Activated T-cell treated with anti-CD3 and anti-CD28 coated beads, Interleukin-2, amount 50 U/mL, for 72 hours (primary cell): ENCODE results near the gene DAP. TPM values are rescaled to one million over a fixed set of nuclear protein-coding genes. Genes with fewer than 3 reads are reported as not detected.

ENCODE experiments used
- ATAC-seq, 2 donors: fragments of 150-1000 bp; cut with Tn5 transposase; replicated peaks in 1 of 2; 2 replicates each; pipeline ENCODE4 v1.10.0; 2021; ENCODE audit warnings: moderate library complexity in 2 of 2, mild to moderate bottlenecking in 1 of 2
- DNase-seq, 2 donors: peaks; one replicate each; pipeline ENCODE4 v3.0.0; 2021 to 2022; ENCODE audit warnings: mixed read lengths in 1 of 2
- H3K27ac Mint-ChIP-seq: one replicate; pipeline ENCODE4 v1.8.0; 2022; ENCODE audit warnings: mild to moderate bottlenecking, moderate library complexity, mixed read lengths
- H3K27me3 Mint-ChIP-seq: one replicate; pipeline ENCODE4 v1.8.0; 2022; ENCODE audit warnings: low read depth, mixed read lengths
- H3K36me3 Mint-ChIP-seq, 2 donors: one replicate each; pipeline ENCODE4 v1.8.0; 2022; ENCODE audit warnings: mixed read lengths in 2 of 2, mild to moderate bottlenecking in 1 of 2; ENCODE audit not compliant: insufficient read depth in 2 of 2
- H3K4me1 Mint-ChIP-seq: one replicate; pipeline ENCODE4 v1.8.0; 2022; ENCODE audit warnings: low read depth, mixed read lengths
- H3K4me3 Mint-ChIP-seq, 2 donors: one replicate each; pipeline ENCODE4 v1.8.0; 2022; ENCODE audit warnings: mild to moderate bottlenecking in 2 of 2, mixed read lengths in 2 of 2, moderate library complexity in 2 of 2
- H3K9me3 Mint-ChIP-seq, 2 donors: one replicate each; pipeline ENCODE4 v1.8.0; 2022; ENCODE audit warnings: mixed read lengths in 2 of 2
- total RNA-seq, 2 donors: library from RNA; stranded (reverse); gene quantifications; one replicate each; pipeline ENCODE4 v1.2.3, GENCODE V29; 2022

Gene DAP
- total RNA-seq, 2 donors from 2014 or later: 55.9 to 61.6 TPM

DNA sequence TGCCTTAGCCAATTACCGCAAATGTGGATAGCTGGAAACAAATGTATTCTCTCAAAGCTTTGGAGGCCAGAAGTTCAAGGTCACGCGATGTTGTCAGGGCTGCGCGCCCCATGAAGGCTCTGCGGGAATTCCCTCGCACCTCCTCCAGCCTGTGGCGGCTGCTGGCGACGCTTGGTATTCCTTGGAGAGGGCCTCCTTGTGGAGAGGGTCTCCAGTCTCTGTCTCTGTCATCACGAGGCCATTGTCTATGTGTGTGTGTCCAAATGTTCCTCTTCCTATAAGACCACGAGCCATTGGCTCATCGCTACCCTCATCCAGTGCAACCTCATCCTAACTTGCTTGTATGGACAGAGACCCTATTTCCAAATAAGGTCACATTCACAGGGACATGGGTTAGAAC, 99.6 kb downstream of the DAP start:
- no peak overlapping the region for H3K4me3 Mint-ChIP-seq
- ATAC-seq: no peak
- H3K27me3 Mint-ChIP-seq: no peaks in the 10 kb centered on the region
- H3K4me1 Mint-ChIP-seq: no peaks in the 10 kb centered on the region
- H3K36me3 Mint-ChIP-seq: no peaks in the 10 kb centered on the region
- DNase-seq: no peak
- H3K9me3 Mint-ChIP-seq: no peaks in the 10 kb centered on the region
- no peak overlapping the region for H3K27ac Mint-ChIP-seq

DNA sequence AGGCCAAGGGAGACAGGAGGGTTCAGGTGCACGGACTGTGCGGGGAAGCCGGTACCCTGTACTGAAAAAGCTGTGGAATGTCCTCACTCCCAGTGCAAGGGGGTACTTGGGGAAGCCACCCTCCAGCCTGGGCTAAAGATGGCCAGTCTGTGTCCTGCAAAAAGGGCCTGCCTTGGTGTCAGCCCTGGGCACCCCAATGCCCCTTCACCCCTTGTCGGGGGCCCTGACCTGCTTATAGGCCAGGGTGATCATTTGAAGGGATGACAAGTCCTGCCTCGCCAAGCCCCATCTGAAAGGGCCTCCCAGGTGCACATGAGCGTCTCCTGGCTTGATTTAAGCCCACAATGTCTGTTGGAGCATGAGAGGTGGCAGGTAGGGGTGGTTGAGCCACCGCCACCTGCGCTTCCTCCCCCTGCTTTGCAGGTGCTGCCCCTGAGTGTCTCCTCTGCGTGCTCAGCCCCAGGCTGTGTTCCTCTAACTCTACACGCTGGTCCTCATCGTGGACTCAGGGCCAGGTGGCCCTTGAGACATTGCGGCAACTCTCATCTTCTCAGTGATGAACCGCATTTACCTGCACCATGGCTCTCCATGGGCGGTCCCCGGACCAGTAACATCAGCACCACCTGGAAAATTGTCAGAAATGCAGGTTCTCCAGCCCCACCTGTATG, 100.2 kb downstream of the DAP start:
- ATAC-seq: peak in 1 of 2 donors; percentile 21

GRCh38 chr5:10660135-10660534, 100.9 kb downstream of the DAP start:
- Mint-ChIP-seq H3K9me3 (no peaks in the 10 kb centered on the region), H3K27ac (no peak overlapping the region), H3K36me3 (no peaks in the 10 kb centered on the region), H3K4me1 (no peaks in the 10 kb centered on the region), H3K4me3 (no peak overlapping the region), H3K27me3 (no peaks in the 10 kb centered on the region)
- DNase-seq: no peak
- no peak for ATAC-seq

More for the DNA sequence above, 100.2 kb downstream of the DAP start:
- Mint-ChIP-seq H3K27me3 (no peaks in the 10 kb centered on the region), H3K9me3 (no peaks in the 10 kb centered on the region), H3K4me3 (no peak overlapping the region), H3K27ac (no peak overlapping the region), H3K36me3 (no peaks in the 10 kb centered on the region), H3K4me1 (no peaks in the 10 kb centered on the region)
- no peak for DNase-seq

DNA sequence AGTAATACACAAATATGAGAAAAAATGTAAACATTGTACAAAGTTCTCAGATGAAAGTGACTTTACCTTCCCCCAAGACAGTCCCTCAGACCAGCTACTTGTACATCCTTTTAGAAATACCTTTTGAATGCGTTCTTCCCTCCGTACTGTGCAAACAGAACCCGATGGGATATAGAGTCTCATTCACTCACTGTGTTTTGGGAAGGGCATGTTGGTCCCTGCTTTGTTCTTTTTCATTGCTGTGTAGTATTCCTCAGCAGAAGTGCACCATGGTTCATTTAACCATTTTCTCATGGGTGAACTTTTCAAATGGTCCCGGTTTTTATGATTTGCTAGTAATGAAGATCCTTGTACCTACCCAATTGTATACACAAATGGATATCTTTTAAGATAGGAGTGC, 102.8 kb downstream of the DAP start:
- H3K4me1 Mint-ChIP-seq: no peaks in the 10 kb centered on the region
- no peaks in the 10 kb centered on the region for H3K9me3 Mint-ChIP-seq
- H3K27me3 Mint-ChIP-seq: no peaks in the 10 kb centered on the region
- ATAC-seq (no peak), DNase-seq (no peak)
- no peaks in the 10 kb centered on the region for H3K36me3 Mint-ChIP-seq
- no peak overlapping the region for H3K27ac Mint-ChIP-seq
- no peak overlapping the region for H3K4me3 Mint-ChIP-seq

DNA sequence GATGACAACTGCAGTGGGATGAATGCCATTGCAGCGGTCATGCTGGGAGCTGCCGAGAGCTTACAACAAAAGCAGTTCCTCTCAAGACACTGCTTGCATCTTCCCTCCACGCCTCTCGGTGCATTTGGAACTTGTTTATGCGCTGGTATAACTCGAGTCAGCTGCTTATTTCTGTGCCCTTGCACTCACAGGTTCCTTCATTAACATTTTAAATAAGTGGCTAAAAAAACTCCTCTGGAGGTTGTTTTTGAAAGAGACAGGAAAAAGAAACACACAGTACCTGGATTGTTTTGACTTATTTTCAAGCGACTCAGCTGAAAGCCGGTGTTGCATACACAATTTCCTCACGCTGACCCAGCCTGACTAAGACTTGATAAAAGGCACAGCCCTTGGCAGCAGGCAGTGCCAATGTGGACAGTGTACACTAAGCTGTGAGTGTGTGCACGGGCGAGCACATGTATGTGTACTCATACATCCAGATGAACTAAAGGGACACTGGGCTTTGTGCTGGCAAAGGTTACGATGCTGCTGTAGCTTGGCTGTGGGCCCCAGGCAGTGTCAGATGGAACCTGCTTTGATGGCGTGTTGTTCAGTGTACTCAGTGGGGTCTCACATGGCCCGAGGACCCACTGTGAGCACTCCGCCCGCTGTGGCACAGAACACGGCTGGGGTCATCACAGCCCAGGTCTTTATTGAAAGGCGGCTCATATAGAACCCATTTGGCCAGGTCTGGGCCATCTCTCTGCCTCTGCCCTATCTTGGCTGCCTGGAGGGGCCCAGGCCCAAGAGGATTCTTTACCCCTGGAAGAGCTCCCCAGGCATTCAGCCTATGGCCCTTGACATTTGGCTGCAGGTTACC, 104.8 kb downstream of the DAP start:
- no peaks in the 10 kb centered on the region for H3K4me1 Mint-ChIP-seq
- ATAC-seq: no peak

DNA sequence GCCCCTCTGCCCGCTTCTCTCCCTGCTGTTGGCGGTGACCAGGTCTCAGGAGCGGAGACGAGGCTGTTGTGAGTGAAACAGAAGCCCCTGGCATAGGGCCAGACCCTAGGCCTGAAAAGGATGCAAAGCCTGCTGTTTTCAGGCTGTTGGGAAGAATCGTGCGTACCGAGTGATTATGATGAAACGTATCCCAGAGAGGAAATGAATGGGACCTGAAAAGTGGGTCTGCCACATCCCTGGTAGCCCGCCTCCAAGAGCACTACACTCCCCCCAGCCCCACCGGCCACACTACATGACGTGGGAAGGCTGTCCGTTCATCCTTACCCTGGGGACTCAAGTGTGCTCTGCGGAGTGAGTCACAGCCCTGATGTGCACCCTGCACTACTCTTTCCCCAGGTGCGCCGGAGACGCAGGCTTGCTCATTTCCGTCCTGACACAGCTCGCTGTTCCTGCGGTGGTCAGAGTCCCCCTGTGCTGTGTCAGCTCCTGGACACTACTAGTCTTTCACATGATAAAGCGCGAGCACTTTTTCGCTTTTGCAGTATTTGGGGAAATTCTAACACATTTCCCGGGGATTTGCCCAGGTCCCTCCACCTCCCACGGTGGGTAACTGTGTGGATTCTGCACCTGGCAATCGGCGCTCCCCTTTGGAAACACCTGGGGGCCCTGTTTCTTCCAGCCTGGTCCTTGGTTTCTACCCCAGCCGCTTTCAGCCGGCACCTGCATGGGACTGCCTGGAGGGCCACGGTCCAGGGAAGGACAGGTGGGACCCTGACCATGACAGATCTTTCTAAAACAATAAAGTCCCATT, 105.7 kb downstream of the DAP start:
- H3K4me1 Mint-ChIP-seq: no peaks in the 10 kb centered on the region
- H3K27ac Mint-ChIP-seq: no peak overlapping the region
- no peaks in the 10 kb centered on the region for H3K9me3 Mint-ChIP-seq
- no peak for DNase-seq
- no peak for ATAC-seq
- H3K4me3 Mint-ChIP-seq: no peak overlapping the region
- H3K36me3 Mint-ChIP-seq: no peaks in the 10 kb centered on the region
- H3K27me3 Mint-ChIP-seq: no peaks in the 10 kb centered on the region

More for the DNA sequence above, 104.8 kb downstream of the DAP start:
- H3K27ac Mint-ChIP-seq: no peak overlapping the region
- H3K36me3 Mint-ChIP-seq: no peaks in the 10 kb centered on the region
- H3K4me3 Mint-ChIP-seq: no peak overlapping the region
- H3K9me3 Mint-ChIP-seq: no peaks in the 10 kb centered on the region
- no peaks in the 10 kb centered on the region for H3K27me3 Mint-ChIP-seq
- DNase-seq: no peak

GRCh38 chr5:10654566-10654965, 106.5 kb downstream of the DAP start:
- DNase-seq: no peak
- no peak overlapping the region for H3K4me3 Mint-ChIP-seq
- no peak for ATAC-seq
- H3K9me3 Mint-ChIP-seq: no peaks in the 10 kb centered on the region
- no peaks in the 10 kb centered on the region for H3K36me3 Mint-ChIP-seq
- no peaks in the 10 kb centered on the region for H3K4me1 Mint-ChIP-seq
- H3K27ac Mint-ChIP-seq: no peak overlapping the region
- H3K27me3 Mint-ChIP-seq: no peaks in the 10 kb centered on the region

DNA sequence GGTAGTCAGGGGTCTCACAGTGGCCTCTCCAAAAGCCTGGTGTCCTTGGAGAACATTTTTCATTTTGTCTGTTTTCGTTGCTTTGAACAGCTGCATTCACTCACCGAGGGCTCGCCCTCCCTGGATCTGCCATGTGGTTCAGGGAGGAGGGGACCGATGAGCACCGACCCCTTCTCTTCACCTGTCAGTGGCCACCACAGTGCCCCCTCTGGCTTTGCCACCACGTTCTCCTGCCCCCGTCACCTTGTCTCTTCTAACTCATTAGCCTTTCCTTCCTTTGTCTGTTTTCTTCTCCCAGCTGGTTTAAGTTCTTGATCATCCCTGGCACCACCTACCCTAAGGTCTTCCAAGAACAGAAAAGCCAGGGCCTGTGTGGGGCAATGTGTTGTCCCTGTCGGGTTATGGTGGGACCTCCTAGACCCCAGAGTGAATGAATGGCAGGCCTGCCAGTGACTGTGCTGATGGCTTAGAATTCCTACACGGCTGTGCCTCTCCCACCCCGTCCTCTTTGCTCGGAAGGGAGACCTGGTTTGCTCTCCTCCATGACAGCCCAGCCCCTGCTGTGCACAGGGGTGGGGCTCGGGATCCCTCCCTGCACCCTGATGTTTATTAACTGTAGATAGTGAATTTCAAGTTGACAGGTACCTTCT, 107.2 kb downstream of the DAP start:
- no peak for ATAC-seq
- Mint-ChIP-seq H3K4me1 (no peaks in the 10 kb centered on the region), H3K27ac (no peak overlapping the region), H3K27me3 (no peaks in the 10 kb centered on the region), H3K4me3 (no peak overlapping the region), H3K36me3 (no peaks in the 10 kb centered on the region), H3K9me3 (no peaks in the 10 kb centered on the region)
- DNase-seq: no peak

- ATAC-seq (no peak), DNase-seq (no peak)
- H3K27me3 Mint-ChIP-seq: no peaks in the 10 kb centered on the region
Observed at GRCh38 chr5:10653043-10653442, 108.0 kb downstream of the DAP start.

DNA sequence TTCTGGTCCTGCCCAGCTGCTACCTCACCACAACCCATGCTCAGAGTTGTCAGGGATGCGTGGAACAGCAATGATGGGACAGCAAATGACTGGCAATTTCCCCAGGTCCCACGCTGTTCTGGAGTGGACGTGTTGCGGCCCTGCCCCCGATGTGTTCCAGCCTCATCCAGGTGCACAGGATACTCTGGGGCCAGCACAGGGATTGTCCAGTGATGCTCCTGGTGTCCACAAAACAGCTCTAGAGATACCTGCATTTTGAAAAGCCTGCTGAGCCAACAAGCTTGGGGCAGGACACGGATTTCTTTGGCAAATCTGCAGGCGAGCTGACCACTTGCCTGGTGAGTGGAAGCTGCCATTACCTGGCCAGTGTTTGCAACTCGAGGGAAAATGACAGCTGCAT, 108.4 kb downstream of the DAP start:
- no peaks in the 10 kb centered on the region for H3K36me3 Mint-ChIP-seq
- ATAC-seq (no peak), DNase-seq (no peak)
- H3K4me1 Mint-ChIP-seq: no peaks in the 10 kb centered on the region
- H3K27ac Mint-ChIP-seq: no peak overlapping the region
- no peaks in the 10 kb centered on the region for H3K9me3 Mint-ChIP-seq
- no peaks in the 10 kb centered on the region for H3K27me3 Mint-ChIP-seq
- H3K4me3 Mint-ChIP-seq: no peak overlapping the region

More at GRCh38 chr5:10653043-10653442, 108.0 kb downstream of the DAP start:
- Mint-ChIP-seq H3K36me3 (no peaks in the 10 kb centered on the region), H3K4me3 (no peak overlapping the region), H3K4me1 (no peaks in the 10 kb centered on the region), H3K27ac (no peak overlapping the region), H3K9me3 (no peaks in the 10 kb centered on the region)

DNA sequence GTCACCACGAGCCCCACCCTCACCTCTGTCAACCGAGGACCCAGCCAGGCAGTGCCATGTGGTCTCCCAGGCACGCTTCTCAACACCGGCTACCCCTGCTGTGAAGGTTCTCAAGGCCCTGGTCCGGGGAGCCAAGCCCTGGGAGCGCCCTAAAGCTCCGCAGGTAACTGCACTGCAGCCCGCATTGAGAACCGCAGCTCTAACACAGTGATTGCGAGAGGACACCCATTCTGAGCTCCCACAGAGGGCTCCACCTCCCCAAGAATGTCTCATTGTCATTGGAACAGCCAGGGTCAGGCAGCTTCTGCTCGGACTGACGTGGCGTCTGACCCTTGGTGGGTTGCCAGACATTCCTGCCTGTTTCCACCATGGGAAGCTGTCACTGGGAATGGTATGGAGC, 108.9 kb downstream of the DAP start:
- no peak overlapping the region for H3K27ac Mint-ChIP-seq

GRCh38 chr5:10649666-10650380, 111.2 kb downstream of the DAP start:
- ATAC-seq: no peak
- no peak for DNase-seq

More for the DNA sequence above, 108.9 kb downstream of the DAP start:
- no peak overlapping the region for H3K4me3 Mint-ChIP-seq
- ATAC-seq (no peak), DNase-seq (no peak)
- no peaks in the 10 kb centered on the region for H3K4me1 Mint-ChIP-seq
- no peaks in the 10 kb centered on the region for H3K27me3 Mint-ChIP-seq
- no peaks in the 10 kb centered on the region for H3K36me3 Mint-ChIP-seq
- no peaks in the 10 kb centered on the region for H3K9me3 Mint-ChIP-seq

More at GRCh38 chr5:10649666-10650380, 111.2 kb downstream of the DAP start:
- H3K27ac Mint-ChIP-seq: no peak overlapping the region
- H3K27me3 Mint-ChIP-seq: peaks cover under 1% of the 10 kb centered on the region
- peaks cover under 1% of the 10 kb centered on the region for H3K4me1 Mint-ChIP-seq
- no peaks in the 10 kb centered on the region for H3K9me3 Mint-ChIP-seq
- H3K4me3 Mint-ChIP-seq: no peak overlapping the region
- H3K36me3 Mint-ChIP-seq: no peaks in the 10 kb centered on the region
